ENCODE measurements around the gene LINC00305.

Gene LINC00305

GRCh38 chr18:64082513-64082912 lies 66.4 kb downstream of the LINC00305 start:
- no peak for TF ChIP-seq TOX (CRISPR knock-in tag; IDR thresholded peaks at IDR 0.05; ENCODE audit: borderline replicate concordance)
- no peak for TF ChIP-seq ZNF565 (CRISPR knock-in tag; conservative IDR thresholded peaks at IDR 0.05; ENCODE audit: low read depth)
- no peak for TF ChIP-seq BACH2 (CRISPR knock-in tag; IDR thresholded peaks at IDR 0.05; ENCODE audit: borderline replicate concordance)
- no peak for TF ChIP-seq TSHZ2 (CRISPR knock-in tag; IDR thresholded peaks at IDR 0.05)
- no peak for TF ChIP-seq CREB5 (CRISPR knock-in tag; IDR thresholded peaks at IDR 0.05; ENCODE audit: low read depth)
- TF ChIP-seq RARB (CRISPR knock-in tag; IDR thresholded peaks at IDR 0.05) = no peak
- no peak for TF ChIP-seq POU6F1 (CRISPR knock-in tag; IDR thresholded peaks at IDR 0.05; ENCODE audit: borderline replicate concordance, low read depth)
- no peak for TF ChIP-seq GLIS3 (CRISPR knock-in tag; IDR thresholded peaks at IDR 0.05)
- no peak for TF ChIP-seq ISL1 (CRISPR knock-in tag; IDR thresholded peaks at IDR 0.05)
- TF ChIP-seq ZFP30 (CRISPR knock-in tag; IDR thresholded peaks at IDR 0.05) = no peak
- TF ChIP-seq ESRRG (CRISPR knock-in tag; IDR thresholded peaks at IDR 0.05) = no peak
- no peak for TF ChIP-seq PATZ1 (CRISPR knock-in tag; IDR thresholded peaks at IDR 0.05; ENCODE audit: borderline replicate concordance)
- no peak for TF ChIP-seq ZFP3 (CRISPR knock-in tag; IDR thresholded peaks at IDR 0.05)
- no peak for TF ChIP-seq OSR1 (CRISPR knock-in tag; IDR thresholded peaks at IDR 0.05)
- no peak for TF ChIP-seq ZNF8 (CRISPR knock-in tag; IDR thresholded peaks at IDR 0.05)
- TF ChIP-seq TCF4 (CRISPR knock-in tag; IDR thresholded peaks at IDR 0.05; ENCODE audit: borderline replicate concordance) = no peak
- TF ChIP-seq SNAI2 (CRISPR knock-in tag; IDR thresholded peaks at IDR 0.05) = no peak
- no peak for ATAC-seq

- ATAC-seq = no peak
- TF ChIP-seq TSHZ2 (CRISPR knock-in tag; IDR thresholded peaks at IDR 0.05) = no peak
- TF ChIP-seq SNAI2 (CRISPR knock-in tag; IDR thresholded peaks at IDR 0.05) = no peak
- no peak for TF ChIP-seq ARNTL (CRISPR knock-in tag; IDR thresholded peaks at IDR 0.05; ENCODE audit: borderline replicate concordance, low read depth)
- TF ChIP-seq POU6F1 (CRISPR knock-in tag; IDR thresholded peaks at IDR 0.05; ENCODE audit: borderline replicate concordance, low read depth) = no peak
- no peak for TF ChIP-seq ZFP30 (CRISPR knock-in tag; IDR thresholded peaks at IDR 0.05)
- TF ChIP-seq BACH2 (CRISPR knock-in tag; IDR thresholded peaks at IDR 0.05; ENCODE audit: borderline replicate concordance) = no peak
Observed at GRCh38 chr18:64082054-64082453, 66.8 kb downstream of the LINC00305 start.
